Stimulated activated CD8-positive, alpha-beta memory T cell treated with anti-CD3 and anti-CD28 coated beads, Interleukin-12 subunit alpha, Interleukin-12 subunit beta, amount 100 ng/mL, for 1 hour (primary cell): ENCODE data around the gene UNKL.

Source experiments
- DNase-seq: peaks from one replicate; pipeline ENCODE4 v3.0.0-alpha.2; 2020; ENCODE audit warnings: low read depth

The UNKL gene

DNA sequence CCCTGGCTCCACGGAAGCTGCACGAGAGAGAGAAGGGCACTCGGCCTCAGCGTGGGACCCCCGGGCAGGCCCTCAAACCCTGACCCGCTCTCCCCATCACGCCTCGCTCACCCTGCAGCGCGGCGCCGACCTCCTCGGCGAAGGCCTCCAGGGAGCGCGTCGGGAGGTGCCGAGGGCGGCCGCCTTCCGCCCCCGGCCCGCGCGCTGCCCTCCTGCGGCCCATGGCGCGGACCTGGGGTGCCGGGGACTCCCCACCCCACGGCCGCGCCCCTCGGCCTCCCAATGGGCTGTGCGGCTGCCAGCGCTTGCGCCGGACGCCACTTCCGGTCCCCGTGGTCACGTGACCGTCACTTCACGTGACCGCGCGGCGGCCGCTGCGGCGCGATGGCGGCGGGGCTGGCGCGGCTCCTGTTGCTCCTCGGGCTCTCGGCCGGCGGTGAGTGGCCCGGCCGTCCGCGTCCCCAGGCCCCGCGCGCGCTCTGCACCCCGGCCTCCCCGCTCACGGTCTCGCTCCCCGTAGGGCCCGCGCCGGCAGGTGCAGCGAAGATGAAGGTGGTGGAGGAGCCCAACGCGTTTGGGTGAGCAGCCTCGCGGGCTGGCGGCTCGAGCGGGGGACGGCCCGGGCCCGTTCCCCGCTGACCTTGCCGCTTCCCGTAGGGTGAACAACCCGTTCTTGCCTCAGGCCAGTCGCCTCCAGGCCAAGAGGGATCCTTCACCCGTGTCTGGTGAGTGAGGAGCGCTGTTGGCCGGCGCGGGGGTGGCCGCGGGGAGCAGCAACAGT lies 62.7 kb downstream of the UNKL start, which contains the start of the genes GNPTG and TSR3:
Gene GNPTG, plus strand, starts transcription at position 350 of the 781 bp plus-strand sequence. Its CDS starts 35 bp downstream, at position 385.
Gene TSR3, minus strand, starts transcription at position 297 of the 781 bp plus-strand sequence. Its CDS starts 74 bp downstream, at position 223.
- DNase-seq = peak; percentile 70

DNA sequence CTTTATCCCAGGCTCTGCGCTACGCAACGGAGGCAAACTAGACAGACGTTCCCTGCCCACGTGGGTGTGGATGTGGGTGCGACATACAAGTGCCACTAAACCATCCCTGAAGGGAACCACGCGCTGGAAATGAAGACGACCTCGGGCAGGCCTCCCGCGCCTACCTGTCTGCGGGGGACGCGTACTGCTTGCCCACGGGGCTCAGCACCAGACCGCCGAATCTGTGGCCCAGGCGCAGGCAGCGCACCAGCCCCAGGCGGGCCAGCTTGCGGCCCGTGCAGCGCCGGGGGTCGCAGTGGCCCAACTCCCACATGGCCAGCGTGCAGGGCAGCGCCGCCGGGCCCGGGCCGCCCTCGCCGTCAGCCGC lies 63.3 kb downstream of the UNKL start:
- no peak for DNase-seq

- DNase-seq = no peak
Observed at GRCh38 chr16:1350691-1351090, 63.8 kb downstream of the UNKL start.

- no peak for DNase-seq
Observed at GRCh38 chr16:1349951-1350350, 64.6 kb downstream of the UNKL start.

DNA sequence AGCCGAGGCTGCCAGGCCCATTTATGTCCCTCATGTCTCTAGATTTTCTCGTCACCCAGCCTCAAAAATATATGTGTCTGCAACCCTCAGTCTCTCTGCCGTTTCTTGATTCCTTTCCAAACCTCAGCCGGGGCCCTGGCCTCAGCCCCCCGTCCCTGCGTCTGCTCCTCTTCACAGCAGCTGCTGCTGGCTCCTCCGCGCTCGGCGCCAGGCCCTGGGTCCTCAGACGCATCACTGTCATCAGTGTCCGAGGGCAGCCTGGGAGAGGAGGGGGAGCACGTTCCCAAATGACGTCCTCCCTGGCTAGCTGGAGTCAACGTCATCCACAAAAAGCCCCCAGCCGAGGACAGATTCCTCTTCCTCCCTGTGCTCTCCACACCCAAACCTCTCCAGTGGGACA lies 65.2 kb downstream of the UNKL start:
- no peak for DNase-seq

DNA sequence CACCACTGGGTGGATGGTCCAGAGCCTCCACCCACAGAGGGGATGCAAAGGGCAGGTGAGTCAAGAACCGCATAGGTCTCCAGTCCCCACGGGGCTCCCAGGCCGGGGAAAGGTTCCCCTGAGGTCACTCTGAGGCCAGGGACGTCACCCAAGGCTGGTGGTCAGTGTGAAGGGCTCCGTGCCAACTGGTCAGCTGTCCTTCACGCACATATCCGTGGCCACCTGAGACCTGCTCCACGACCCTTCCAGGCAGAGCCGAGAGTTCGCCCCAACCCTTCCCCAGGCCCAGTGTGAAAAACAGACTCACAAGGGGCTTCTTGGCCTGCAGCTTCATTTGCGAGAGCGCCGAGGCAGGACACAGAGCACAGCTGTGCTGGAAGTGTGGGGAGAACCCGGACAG lies 65.6 kb downstream of the UNKL start:
- no peak for DNase-seq

GRCh38 chr16:1348441-1348840 lies 66.1 kb downstream of the UNKL start:
- no peak for DNase-seq

- no peak for DNase-seq
Observed at GRCh38 chr16:1347962-1348361, 66.5 kb downstream of the UNKL start.

GRCh38 chr16:1347286-1347855 lies 67.1 kb downstream of the UNKL start:
- DNase-seq = no peak

DNA sequence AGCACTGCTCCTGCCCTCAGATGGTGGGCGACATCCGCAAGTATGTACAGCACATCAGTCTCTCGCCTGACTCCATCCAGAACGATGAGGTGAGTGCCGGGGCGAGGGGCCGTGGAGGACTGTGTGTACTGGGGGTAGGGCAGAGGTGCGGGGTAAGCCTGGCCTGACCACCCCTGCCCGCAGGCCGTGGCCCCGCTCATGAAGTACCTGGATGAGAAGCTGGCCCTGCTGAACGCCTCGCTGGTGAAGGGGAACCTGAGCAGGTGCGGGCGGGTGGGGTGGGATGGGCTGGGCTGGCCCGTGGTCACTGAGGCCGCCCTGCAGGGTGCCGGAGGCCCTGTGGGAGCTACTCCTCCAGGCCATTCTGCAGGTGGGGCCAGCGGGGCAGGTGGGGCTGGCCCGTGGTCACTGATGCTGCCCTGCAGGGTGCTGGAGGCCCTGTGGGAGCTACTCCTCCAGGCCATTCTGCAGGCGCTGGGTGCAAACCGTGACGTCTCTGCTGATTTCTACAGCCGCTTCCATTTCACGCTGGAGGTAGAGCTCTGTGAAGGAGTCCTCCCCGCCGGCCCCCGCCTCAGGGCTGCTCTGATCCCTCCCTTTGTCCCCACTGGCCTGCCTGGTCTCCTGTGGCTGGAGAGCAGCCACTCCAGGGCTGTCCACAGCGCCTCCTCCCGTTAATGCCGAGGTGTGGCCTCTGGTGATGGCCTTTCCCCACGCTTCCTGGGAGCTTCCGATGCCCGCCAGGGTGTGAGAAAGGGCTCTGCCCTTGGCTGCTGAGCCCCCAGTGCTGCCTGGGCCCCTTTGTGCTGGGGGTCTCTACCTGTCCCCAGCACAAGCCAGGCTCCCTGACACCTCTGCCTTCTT lies 67.8 kb downstream of the UNKL start:
- DNase-seq = no peak

DNA sequence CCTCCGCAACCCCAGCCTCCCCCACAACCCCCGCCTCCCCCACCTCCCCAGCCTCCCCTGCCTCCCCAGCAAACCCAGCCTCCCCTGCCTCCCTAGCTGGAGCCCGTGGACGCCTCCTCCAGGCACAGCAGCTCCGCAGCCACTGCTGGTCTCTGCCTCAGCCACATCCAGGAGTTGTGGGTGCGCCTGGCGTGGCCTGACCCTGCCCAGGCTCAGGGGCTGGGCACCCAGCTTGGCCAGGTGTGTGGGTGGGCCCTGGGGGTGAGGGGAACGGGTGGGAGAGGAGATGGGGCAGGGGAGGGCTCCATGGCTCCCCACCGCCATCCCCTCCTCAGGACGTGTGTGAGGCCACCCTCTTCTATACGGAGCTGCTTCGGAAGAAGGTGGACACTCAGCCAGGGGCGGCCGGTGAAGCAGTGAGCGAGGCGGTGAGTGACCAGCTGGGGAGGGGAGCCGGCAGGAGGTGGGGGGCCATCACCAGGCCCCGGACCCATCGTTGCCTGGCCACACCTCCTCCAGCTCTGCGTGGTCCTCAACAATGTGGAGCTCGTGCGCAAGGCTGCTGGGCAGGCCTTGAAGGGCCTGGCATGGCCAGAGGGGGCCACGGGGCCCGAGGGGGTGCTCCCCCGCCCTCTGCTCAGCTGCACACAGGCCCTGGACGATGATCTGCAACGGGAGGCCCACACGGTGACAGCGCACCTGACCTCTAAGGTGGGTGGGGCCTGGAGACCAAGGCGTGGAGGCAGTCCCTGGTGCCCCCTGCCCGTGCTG lies 68.7 kb downstream of the UNKL start:
- no peak for DNase-seq

GRCh38 chr16:1345087-1345486 lies 69.4 kb downstream of the UNKL start:
- DNase-seq = no peak

DNA sequence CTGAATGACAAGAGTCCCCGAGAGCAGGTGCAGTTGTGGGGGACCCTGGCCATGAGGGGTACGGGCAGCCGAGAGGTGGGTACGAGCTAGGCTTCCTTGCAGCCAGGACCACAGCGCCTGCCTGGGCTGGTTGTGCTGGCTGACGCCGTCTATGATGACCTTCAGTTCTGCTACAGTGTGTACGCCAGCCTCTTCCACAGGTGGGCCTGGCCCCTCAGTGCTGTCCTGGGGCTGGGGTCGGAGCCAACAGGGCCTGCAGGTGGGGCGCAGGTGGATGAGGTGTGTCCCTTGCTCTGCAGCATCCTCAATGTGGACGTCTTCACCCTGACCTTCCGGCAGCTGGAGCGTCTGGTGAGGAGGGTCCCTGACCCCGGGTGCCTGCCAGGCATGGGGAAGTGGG lies 70.0 kb downstream of the UNKL start:
- DNase-seq = no peak

DNA sequence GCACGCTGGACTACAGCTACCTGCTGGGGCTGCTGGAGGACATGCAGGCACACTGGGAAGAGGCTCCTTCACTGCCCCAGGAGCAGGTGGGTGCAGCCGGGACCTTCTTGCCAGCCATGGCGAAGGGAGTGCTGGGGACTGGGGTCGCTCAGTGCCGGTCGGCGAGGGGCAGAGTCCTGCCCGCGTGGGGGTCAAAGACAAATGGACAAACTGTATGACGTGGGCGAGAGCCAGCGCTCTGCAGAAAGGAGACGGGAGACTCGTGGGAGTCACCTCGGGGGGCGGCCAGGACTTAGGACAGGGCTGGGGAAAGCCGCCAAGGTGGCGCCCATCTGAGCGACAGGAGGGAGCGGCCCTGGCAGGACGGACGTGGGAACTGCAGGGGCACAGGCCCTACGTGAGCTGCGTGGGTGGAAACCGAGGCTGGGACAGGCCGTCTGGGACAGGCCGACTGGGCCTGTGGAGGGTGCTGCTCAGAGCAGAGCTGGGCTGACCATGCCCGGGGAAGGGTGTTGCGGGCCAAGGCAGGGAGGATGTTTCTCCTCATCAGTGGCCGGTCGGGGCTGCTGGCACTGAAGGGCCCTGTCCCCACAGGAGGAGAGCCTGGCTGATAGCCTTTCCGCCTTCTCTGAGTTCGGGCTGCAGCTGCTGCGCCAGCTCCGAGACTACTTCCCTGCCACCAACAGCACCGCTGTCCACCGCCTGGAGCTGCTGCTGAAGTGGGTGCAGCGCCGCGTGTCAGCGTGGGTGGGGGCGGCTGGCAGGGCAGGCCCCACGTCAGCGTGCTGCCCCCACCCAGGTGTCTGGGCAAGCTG lies 70.9 kb downstream of the UNKL start:
- no peak for DNase-seq

- peak; percentile 87 for DNase-seq
Observed at GRCh38 chr16:1342526-1343427, 71.7 kb downstream of the UNKL start.

- no peak for DNase-seq
Observed at GRCh38 chr16:1341495-1342420, 72.7 kb downstream of the UNKL start.

GRCh38 chr16:1340730-1341494 lies 73.6 kb downstream of the UNKL start:
- no peak for DNase-seq
